Measurements from ENCODE around the gene DUS2. TPM values are rescaled to one million over a fixed set of nuclear protein-coding genes. Genes with fewer than 3 reads are reported as not detected.
"Not testable (repeated sequence)": the region's sequence is repeated elsewhere in the genome, so short reads cannot be mapped to it uniquely, and the experiment has no call there.

Gene DUS2
- total RNA-seq, 4 donors from 2014 or later, result 7.2 to 15.0 (median 8.7) TPM

- H3K9me3 ChIP-seq, result no peaks in the 10 kb centered on the region
- H3K27me3 ChIP-seq, result no peaks in the 10 kb centered on the region
- TF ChIP-seq POLR2AphosphoS5 (IDR thresholded peaks at IDR 0.05) (no peak), POLR2A (IDR thresholded peaks at IDR 0.05) (no peak), CTCF (IDR thresholded peaks at IDR 0.05) (no peak), EP300 (IDR thresholded peaks at IDR 0.05) (no peak)
- H3K36me3 ChIP-seq, result no peaks in the 10 kb centered on the region
- H3K4me1 ChIP-seq, result peaks cover 9 to 80% (median 18%) of the 10 kb centered on the region in 3 donors
- H3K27ac ChIP-seq, result peak overlapping the region in 1 of 4 donors; percentile 15
- WGBS, 2 donors (ENCODE audit: low coverage in 1 of 2), result 83 to 94% methylated on average over 4 of the region's 4 CpGs
- no peak overlapping the region for H3K4me3 ChIP-seq
- ATAC-seq, result no peak
Measured at GRCh38 chr16:68089067-68089466, 66.0 kb downstream of the DUS2 start.

GRCh38 chr16:68090130-68090529, 67.0 kb downstream of the DUS2 start:
- 50 to 53% methylated on average over 2 to 3 of the region's 3 CpGs for WGBS, 2 donors (ENCODE audit: low coverage in 1 of 2)
- ATAC-seq, result no peak

GRCh38 chr16:68090533-68090932, 67.4 kb downstream of the DUS2 start:
- no peaks in the 10 kb centered on the region for H3K36me3 ChIP-seq
- H3K27me3 ChIP-seq, result no peaks in the 10 kb centered on the region
- peaks cover 12 to 90% (median 26%) of the 10 kb centered on the region in 3 donors for H3K4me1 ChIP-seq
- no peak for ATAC-seq
- peak overlapping the region in 1 of 4 donors; percentile 37 for H3K27ac ChIP-seq
- H3K9me3 ChIP-seq, result no peaks in the 10 kb centered on the region
- H3K4me3 ChIP-seq, result no peak overlapping the region
- TF ChIP-seq EP300 (IDR thresholded peaks at IDR 0.05) (no peak), CTCF (IDR thresholded peaks at IDR 0.05) (no peak), POLR2A (IDR thresholded peaks at IDR 0.05) (no peak), POLR2AphosphoS5 (IDR thresholded peaks at IDR 0.05) (no peak)
- WGBS, 2 donors (ENCODE audit: low coverage in 1 of 2), result 55 to 58% methylated on average over 3 of the region's 3 CpGs

More at GRCh38 chr16:68090130-68090529, 67.0 kb downstream of the DUS2 start:
- no peak overlapping the region for H3K27ac ChIP-seq
- peaks cover 12 to 86% (median 23%) of the 10 kb centered on the region in 3 donors for H3K4me1 ChIP-seq
- no peaks in the 10 kb centered on the region for H3K36me3 ChIP-seq
- no peaks in the 10 kb centered on the region for H3K27me3 ChIP-seq
- no peaks in the 10 kb centered on the region for H3K9me3 ChIP-seq
- TF ChIP-seq POLR2AphosphoS5 (IDR thresholded peaks at IDR 0.05), result no peak
- no peak for TF ChIP-seq CTCF (IDR thresholded peaks at IDR 0.05)
- no peak for TF ChIP-seq POLR2A (IDR thresholded peaks at IDR 0.05)
- no peak for TF ChIP-seq EP300 (IDR thresholded peaks at IDR 0.05)
- H3K4me3 ChIP-seq, result no peak overlapping the region

GRCh38 chr16:68091380-68092261, 68.5 kb downstream of the DUS2 start:
- Histone ChIP-seq H3K4me3 (no peak overlapping the region), H3K4me1 (peaks cover 12 to 91% (median 26%) of the 10 kb centered on the region in 3 donors), H3K27me3 (no peaks in the 10 kb centered on the region), H3K27ac (peak overlapping the region in 3 of 4 donors; percentile 9 to 37 (median 12)), H3K9me3 (no peaks in the 10 kb centered on the region), H3K36me3 (no peaks in the 10 kb centered on the region)
- TF ChIP-seq POLR2A (IDR thresholded peaks at IDR 0.05), result no peak
- TF ChIP-seq EP300 (IDR thresholded peaks at IDR 0.05), result no peak
- no peak for TF ChIP-seq CTCF (IDR thresholded peaks at IDR 0.05)
- TF ChIP-seq POLR2AphosphoS5 (IDR thresholded peaks at IDR 0.05), result no peak
- no peak for ATAC-seq
- 85 to 95% methylated on average over 4 of the region's 5 CpGs for WGBS, 2 donors (ENCODE audit: low coverage in 1 of 2)

GRCh38 chr16:68092275-68092674, 69.2 kb downstream of the DUS2 start:
- not testable (repeated sequence) for H3K9me3 ChIP-seq, ATAC-seq, H3K27me3 ChIP-seq, H3K4me3 ChIP-seq, H3K36me3 ChIP-seq
- peak overlapping the region in 1 of 4 donors; percentile 37 for H3K27ac ChIP-seq
- H3K4me1 ChIP-seq, result peaks cover 12 to 85% (median 26%) of the 10 kb centered on the region in 3 donors
- 75 to 93% methylated on average over 3 to 7 of the region's 10 CpGs for WGBS, 2 donors (ENCODE audit: low coverage in 1 of 2)

Measured in gastroesophageal sphincter (tissue), 4 donors.